Measurements from ENCODE around the gene LRRC4B. TPM values are rescaled to one million over a fixed set of nuclear protein-coding genes. Genes with fewer than 3 reads are reported as not detected.

LRRC4B gene
- total RNA-seq, 2 donors from 2014 or later: 2.3 to 7.0 TPM

- Histone ChIP-seq H3K9ac (ENCODE audit: extremely low read depth, low read length, poor library complexity, severe bottlenecking) (no peak overlapping the region), H3K27me3 (ENCODE audit: control insufficient read depth, insufficient read depth, low read length, poor library complexity, severe bottlenecking) (no peaks in the 10 kb centered on the region), H3K9me3 (ENCODE audit: control insufficient read depth, low read length) (peaks cover 29% of the 10 kb centered on the region), H3K36me3 (ENCODE audit: control insufficient read depth, insufficient read depth, low read length) (peaks cover 31% of the 10 kb centered on the region), H3K27ac (ENCODE audit: low read depth, low read length) (no peak overlapping the region), H3K4me1 (ENCODE audit: control insufficient read depth, insufficient read depth, low read length) (no peaks in the 10 kb centered on the region), H3K4me3 (ENCODE audit: low read length) (no peak overlapping the region)
- WGBS, 2 experiments (ENCODE audit: insufficient coverage in 1 of 2, insufficient read length in 1 of 2): 92 to 94% methylated on average over 8 to 27 of the region's 27 CpGs
- DNase-seq: no peak
- peaks cover 8% of the 10 kb centered on the region for H3K27me3 Mint-ChIP-seq (ENCODE audit: insufficient read depth)
- peaks cover 72% of the 10 kb centered on the region for H3K36me3 Mint-ChIP-seq (ENCODE audit: low read depth)
- H3K4me3 Mint-ChIP-seq: no peak overlapping the region
- H3K27ac Mint-ChIP-seq: no peak overlapping the region
- peaks cover 3% of the 10 kb centered on the region for H3K4me1 Mint-ChIP-seq
- H3K9me3 Mint-ChIP-seq: peaks cover 41% of the 10 kb centered on the region
- no peak for TF ChIP-seq CTCF (conservative IDR thresholded peaks at IDR 0.05)
Measured at GRCh38 chr19:50481351-50482149, 86.7 kb downstream of the LRRC4B start.

- 90 to 100% methylated on average over 2 to 35 of the region's 37 CpGs for WGBS, 2 experiments (ENCODE audit: insufficient coverage in 1 of 2, insufficient read length in 1 of 2)
- H3K36me3 Mint-ChIP-seq (ENCODE audit: low read depth): peaks cover 66% of the 10 kb centered on the region
- Histone ChIP-seq H3K36me3 (ENCODE audit: control insufficient read depth, insufficient read depth, low read length) (peaks cover 27% of the 10 kb centered on the region), H3K4me1 (ENCODE audit: control insufficient read depth, insufficient read depth, low read length) (no peaks in the 10 kb centered on the region), H3K4me3 (ENCODE audit: low read length) (no peak overlapping the region), H3K27me3 (ENCODE audit: control insufficient read depth, insufficient read depth, low read length, poor library complexity, severe bottlenecking) (no peaks in the 10 kb centered on the region), H3K27ac (ENCODE audit: low read depth, low read length) (no peak overlapping the region), H3K9ac (ENCODE audit: extremely low read depth, low read length, poor library complexity, severe bottlenecking) (no peak overlapping the region), H3K9me3 (ENCODE audit: control insufficient read depth, low read length) (peaks cover 19% of the 10 kb centered on the region)
- H3K27ac Mint-ChIP-seq: no peak overlapping the region
- peaks cover 32% of the 10 kb centered on the region for H3K9me3 Mint-ChIP-seq
- DNase-seq: peak; percentile 30
- H3K4me1 Mint-ChIP-seq: peaks cover 3% of the 10 kb centered on the region
- no peak for TF ChIP-seq CTCF (conservative IDR thresholded peaks at IDR 0.05)
- H3K27me3 Mint-ChIP-seq (ENCODE audit: insufficient read depth): peaks cover 3% of the 10 kb centered on the region
- H3K4me3 Mint-ChIP-seq: no peak overlapping the region
Measured at GRCh38 chr19:50480281-50481111, 87.7 kb downstream of the LRRC4B start.

- 93 to 95% methylated on average over 7 to 16 of the region's 16 CpGs for WGBS, 2 experiments (ENCODE audit: insufficient coverage in 1 of 2, insufficient read length in 1 of 2)
- Mint-ChIP-seq H3K4me3 (no peak overlapping the region), H3K27ac (no peak overlapping the region), H3K9me3 (peaks cover 28% of the 10 kb centered on the region), H3K36me3 (ENCODE audit: low read depth) (peaks cover 59% of the 10 kb centered on the region), H3K27me3 (ENCODE audit: insufficient read depth) (no peaks in the 10 kb centered on the region), H3K4me1 (peaks cover 3% of the 10 kb centered on the region)
- Histone ChIP-seq H3K4me3 (ENCODE audit: low read length) (no peak overlapping the region), H3K36me3 (ENCODE audit: control insufficient read depth, insufficient read depth, low read length) (peaks cover 27% of the 10 kb centered on the region), H3K9ac (ENCODE audit: extremely low read depth, low read length, poor library complexity, severe bottlenecking) (no peak overlapping the region), H3K27me3 (ENCODE audit: control insufficient read depth, insufficient read depth, low read length, poor library complexity, severe bottlenecking) (no peaks in the 10 kb centered on the region), H3K9me3 (ENCODE audit: control insufficient read depth, low read length) (peaks cover 16% of the 10 kb centered on the region), H3K4me1 (ENCODE audit: control insufficient read depth, insufficient read depth, low read length) (no peaks in the 10 kb centered on the region), H3K27ac (ENCODE audit: low read depth, low read length) (no peak overlapping the region)
- no peak for DNase-seq
- no peak for TF ChIP-seq CTCF (conservative IDR thresholded peaks at IDR 0.05)
Measured at GRCh38 chr19:50479761-50480251, 88.4 kb downstream of the LRRC4B start.

All from endodermal cell (in vitro differentiated cells).